H1 (cell line): ENCODE results near the gene TAF9B. TPM values are rescaled to one million over a fixed set of nuclear protein-coding genes. Genes with fewer than 3 reads are reported as not detected.

Experiments
- CTCF ChIA-PET: fragments of 300-600 bp; sonication (Branson Sonifier 250); formaldehyde crosslinking; loops from one replicate; lab custom pipeline; 2021; ENCODE audit not compliant: partially characterized antibody; lab: Charles Lee
- POLR2A ChIA-PET: fragments of 300-600 bp; sonication (Branson Sonifier 250); formaldehyde crosslinking; loops from one replicate; lab custom pipeline; 2021; ENCODE audit warnings: inconsistent platforms; ENCODE audit not compliant: partially characterized antibody; lab: Charles Lee
- DNase-seq, 2 experiments: peaks; one replicate each; pipeline versions ENCODE4 v3.0.0 to v3.0.0-alpha.2; 2010 to 2022; ENCODE audit warnings: low spot score in 2 of 2, low read depth in 1 of 2, mixed read lengths in 1 of 2
- FAIRE-seq: peaks from 2 replicates; lab custom pipeline; 2011; peaks lifted over from hg19 to GRCh38; lab: Jason Lieb, UNC
- H2AFZ ChIP-seq: 2 replicates; pipeline ENCODE4 v1.8.1; 2012; ENCODE audit warnings: low read length, inconsistent platforms
- H2AK5ac ChIP-seq: 2 replicates; pipeline ENCODE4 v1.6.1; 2013; ENCODE audit warnings: low read depth, low read length
- H2BK120ac ChIP-seq: replicated peaks from 2 replicates; pipeline ENCODE3; 2013; ENCODE audit warnings: low read depth, low read length, inconsistent platforms
- H2BK12ac ChIP-seq: 2 replicates; pipeline ENCODE4 v1.6.1; 2013; ENCODE audit warnings: low read depth, low read length
- H2BK15ac ChIP-seq: 2 replicates; pipeline ENCODE4 v1.6.1; 2013; ENCODE audit warnings: low read length
- H2BK20ac ChIP-seq: 2 replicates; pipeline ENCODE4 v1.6.1; 2013; ENCODE audit warnings: low read length
- H2BK5ac ChIP-seq: 2 replicates; pipeline ENCODE4 v1.6.1; 2013; ENCODE audit warnings: low read depth, low read length
- H3K14ac ChIP-seq: 2 replicates; pipeline ENCODE4 v1.6.1; 2013; ENCODE audit warnings: inconsistent platforms; ENCODE audit not compliant: insufficient read length
- H3K18ac ChIP-seq: 2 replicates; pipeline ENCODE4 v1.6.1; 2013; ENCODE audit warnings: low read length; ENCODE audit errors: extremely low read depth
- H3K23ac ChIP-seq: 2 replicates; pipeline ENCODE4 v1.6.1; 2013; ENCODE audit warnings: inconsistent platforms; ENCODE audit not compliant: insufficient read length
- H3K23me2 ChIP-seq: 2 replicates; pipeline ENCODE4 v1.6.1; 2013; ENCODE audit warnings: low read depth, low read length
- H3K27ac ChIP-seq: 2 replicates; pipeline ENCODE4 v1.6.1; 2011; ENCODE audit warnings: low read depth, low read length, inconsistent platforms
- H3K27me3 ChIP-seq, 4 experiments: replicated peaks in 1 of 4; 1 replicate in 1 of 4; 2 replicates in 3 of 4; pipeline versions ENCODE4 v1.6.1 to v1.8.1; 2011 to 2013; ENCODE audit warnings: low read length in 3 of 4, mild to moderate bottlenecking in 3 of 4, inconsistent platforms in 2 of 4, mixed read lengths in 2 of 4, moderate library complexity in 1 of 4; ENCODE audit not compliant: control insufficient read depth in 3 of 4, insufficient read depth in 3 of 4; ENCODE audit errors: extremely low read depth in 1 of 4
- H3K36me3 ChIP-seq, 4 experiments: 2 replicates each; pipeline versions ENCODE4 v1.6.1 to v1.8.1; 2011 to 2013; ENCODE audit warnings: mild to moderate bottlenecking in 4 of 4, low read length in 3 of 4, moderate library complexity in 2 of 4, control low read depth in 1 of 4, inconsistent platforms in 1 of 4; ENCODE audit not compliant: insufficient read depth in 4 of 4, control insufficient read depth in 2 of 4
- H3K4ac ChIP-seq: replicated peaks from 2 replicates; pipeline ENCODE3; 2013; ENCODE audit warnings: low read length, low read depth, mixed read lengths, inconsistent platforms; ENCODE audit not compliant: insufficient read length
- H3K4me1 ChIP-seq, 4 experiments: replicated peaks in 1 of 4; 1 replicate in 1 of 4; 2 replicates in 3 of 4; pipeline versions ENCODE4 v1.6.1 to v1.8.1; 2011 to 2013; ENCODE audit warnings: low read length in 3 of 4, inconsistent platforms in 2 of 4, mixed read lengths in 1 of 4; ENCODE audit not compliant: insufficient read depth in 4 of 4, control insufficient read depth in 3 of 4
- H3K4me2 ChIP-seq, 2 experiments: 2 replicates each; pipeline versions ENCODE4 v1.6.1 to v1.8.1; 2011 to 2013; ENCODE audit warnings: low read depth in 2 of 2, low read length in 2 of 2, control low read depth in 1 of 2, inconsistent platforms in 1 of 2, mild to moderate bottlenecking in 1 of 2; ENCODE audit not compliant: insufficient read depth in 1 of 2
- H3K4me3 ChIP-seq, 4 experiments: fragments of 200-600, 300-600 bp in 1 of 4; sonication (generic), shearing (Covaris generic), sonication (Bioruptor Twin) in 1 of 4; 2 replicates each; pipeline versions ENCODE4 v1.5.1 to v1.8.1; 2011 to 2016; ENCODE audit warnings: low read length in 4 of 4, low read depth in 3 of 4, control low read depth in 2 of 4, inconsistent platforms in 2 of 4, mild to moderate bottlenecking in 2 of 4, mixed read lengths in 1 of 4, moderate library complexity in 1 of 4; ENCODE audit not compliant: insufficient read depth in 2 of 4; ENCODE audit errors: extremely low read depth in 1 of 4
- H3K56ac ChIP-seq: replicated peaks from 2 replicates; pipeline ENCODE3; 2013; ENCODE audit warnings: low read depth, mild to moderate bottlenecking, mixed read lengths, low read length, inconsistent platforms; ENCODE audit not compliant: insufficient read length
- H3K79me1 ChIP-seq: 2 replicates; pipeline ENCODE4 v1.6.1; 2013; ENCODE audit warnings: low read depth, low read length, control low read depth
- H3K79me2 ChIP-seq, 2 experiments: 2 replicates each; pipeline versions ENCODE4 v1.6.1 to v1.8.1; 2012 to 2013; ENCODE audit warnings: low read length in 2 of 2, mild to moderate bottlenecking in 2 of 2, inconsistent platforms in 1 of 2; ENCODE audit not compliant: insufficient read depth in 2 of 2, control insufficient read depth in 1 of 2
- H3K9ac ChIP-seq, 4 experiments: replicated peaks in 1 of 4; 1 replicate in 1 of 4; 2 replicates in 3 of 4; pipeline versions ENCODE4 v1.6.1 to v1.8.1; 2011 to 2013; ENCODE audit warnings: low read depth in 3 of 4, low read length in 3 of 4, control low read depth in 2 of 4, mild to moderate bottlenecking in 2 of 4, moderate library complexity in 2 of 4, inconsistent platforms in 1 of 4; ENCODE audit errors: extremely low read depth in 1 of 4
- H3K9me3 ChIP-seq, 2 experiments: 2 replicates each; pipeline versions ENCODE4 v1.6.1 to v1.8.1; 2012 to 2013; ENCODE audit warnings: mild to moderate bottlenecking in 2 of 2, moderate library complexity in 2 of 2, control low read depth in 1 of 2, inconsistent platforms in 1 of 2, low read depth in 1 of 2, low read length in 1 of 2, mixed read lengths in 1 of 2; ENCODE audit not compliant: insufficient read depth in 2 of 2
- H4K20me1 ChIP-seq, 2 experiments: replicated peaks in 1 of 2; 2 replicates each; pipeline versions ENCODE3 to v1.8.1; 2011 to 2013; ENCODE audit warnings: inconsistent platforms in 2 of 2, low read length in 2 of 2, mild to moderate bottlenecking in 1 of 2; ENCODE audit not compliant: insufficient read depth in 2 of 2, control insufficient read depth in 1 of 2
- H4K5ac ChIP-seq: 2 replicates; pipeline ENCODE4 v1.6.1; 2013; ENCODE audit warnings: low read length, low read depth, mixed read lengths, inconsistent platforms; ENCODE audit not compliant: insufficient read length
- H4K8ac ChIP-seq: 2 replicates; pipeline ENCODE4 v1.8.0; 2013; ENCODE audit warnings: mild to moderate bottlenecking, moderate library complexity, low read length, inconsistent platforms; ENCODE audit not compliant: insufficient read depth; ENCODE audit errors: extremely low read depth
- H4K91ac ChIP-seq: replicated peaks from 2 replicates; pipeline ENCODE3; 2013; ENCODE audit warnings: low read length, mixed read lengths, inconsistent platforms; ENCODE audit not compliant: insufficient read length
- BACH1 ChIP-seq: IDR thresholded peaks from 2 replicates; pipeline ENCODE4 v1.6.1; 2012; ENCODE audit warnings: low read length, improper control_type of control experiment
- BCL11A ChIP-seq, 2 experiments: IDR thresholded peaks; one replicate each; pipeline ENCODE4 v1.6.1; 2011; ENCODE audit warnings: low read depth in 2 of 2, low read length in 2 of 2, mild to moderate bottlenecking in 2 of 2
- CEBPB ChIP-seq: IDR thresholded peaks from 2 replicates; pipeline ENCODE4 v1.6.1; 2012; ENCODE audit warnings: low read depth, low read length
- CHD2 ChIP-seq: IDR thresholded peaks from 2 replicates; pipeline ENCODE4 v1.6.1; 2012; ENCODE audit warnings: low read length, improper control_type of control experiment
- FOSL1 ChIP-seq: IDR thresholded peaks from 2 replicates; pipeline ENCODE4 v1.6.1; 2011; ENCODE audit warnings: mild to moderate bottlenecking, low read depth, low read length, moderate library complexity; ENCODE audit not compliant: insufficient read depth
- JUN ChIP-seq: IDR thresholded peaks from 2 replicates; pipeline ENCODE4 v1.6.1; 2011; ENCODE audit warnings: low read depth, mild to moderate bottlenecking, improper control_type of control experiment, low read length
- KDM4A ChIP-seq: IDR thresholded peaks from one replicate; pipeline ENCODE4 v1.7.1; 2012; ENCODE audit warnings: low read depth, mild to moderate bottlenecking, moderate library complexity, low read length, inconsistent platforms; ENCODE audit not compliant: severe bottlenecking
- KDM5A ChIP-seq: fragments of 200-600 bp; IDR thresholded peaks from 2 replicates; pipeline ENCODE4 v1.7.1; 2012; ENCODE audit warnings: mild to moderate bottlenecking, low read length, inconsistent platforms, mixed read lengths
- RBBP5 ChIP-seq: IDR thresholded peaks from 2 replicates; pipeline ENCODE4 v1.7.1; 2012; ENCODE audit warnings: low read depth, mild to moderate bottlenecking, inconsistent platforms, low read length, moderate library complexity, borderline replicate concordance
- RNF2 ChIP-seq: fragments of 200-900, 300-1000 bp; sonication (generic); IDR thresholded peaks from 2 replicates; pipeline ENCODE4 v1.7.1; 2016; ENCODE audit warnings: borderline replicate concordance, low read depth, mild to moderate bottlenecking, antibody characterized with exemption, low read length; ENCODE audit not compliant: poor library complexity, severe bottlenecking; ENCODE audit errors: missing control alignments
- SIRT6 ChIP-seq: IDR thresholded peaks from one replicate; pipeline ENCODE4 v1.7.1; 2012; ENCODE audit warnings: low read length, inconsistent platforms
- TCF12 ChIP-seq: IDR thresholded peaks from 2 replicates; pipeline ENCODE4 v1.6.1; 2011; ENCODE audit warnings: low read depth, mild to moderate bottlenecking, low read length
- TEAD4 ChIP-seq: IDR thresholded peaks from 2 replicates; pipeline ENCODE4 v1.6.1; 2012; ENCODE audit warnings: low read depth, low read length, inconsistent platforms, mixed read lengths
- WGBS, 2 experiments: shearing (Covaris generic) in 1 of 2; methylation state at CpG; one replicate each; pipeline versions ENCODE4 v1.1.6 to v1.1.7; 2013 to 2015; ENCODE audit warnings: low lambda C conversion rate in 2 of 2, mixed read lengths in 2 of 2, inconsistent platforms in 1 of 2, low coverage in 1 of 2, missing lambda C conversion rate in 1 of 2; ENCODE audit not compliant: insufficient replicate concordance in 2 of 2, insufficient coverage in 1 of 2, insufficient read length in 1 of 2; ENCODE audit errors: extremely low coverage in 1 of 2, missing lambda C conversion rate in 1 of 2; 5-methylcytosine and 5-hydroxymethylcytosine counted together
- polyA plus RNA-seq, 7 experiments: library from polyadenylated mRNA; depleted of rRNA in 3 of 7; stranded (reverse) in 5 of 7; unstranded in 2 of 7; fragments of >200 nt in 5 of 7; fragments of 200-250 nt in 2 of 7; gene quantifications; 1 replicate in 5 of 7; 2 replicates in 1 of 7; 4 replicates in 1 of 7; pipeline versions ENCODE4 v1.2.1 to v1.2.3, GENCODE V29; 2011 to 2013; ENCODE audit warnings: missing spikeins in 2 of 7, mixed read lengths in 2 of 7
- total RNA-seq: library from RNA; stranded (reverse); fragmentation: NEBNext Ultra II Directional; extraction: Animal tissue kit (Norgen Biotek cat#: 25700); gene quantifications from 2 replicates; pipeline ENCODE4 v1.2.1, GENCODE V29; 2021
- TF ChIP-seq, protein P1 (sequence below): IDR thresholded peaks from 2 replicates; pipeline ENCODE4 v1.6.1; 2011; ENCODE audit warnings: low read depth, mild to moderate bottlenecking, low read length; ENCODE audit not compliant: insufficient read depth

TAF9B gene
- total and polyA plus RNA-seq, 2 of the 8 experiments (the other 6 are each of a cell fraction or from before 2014, with no cell fraction given): 23.8 to 42.8 TPM

GRCh38 chrX:78182881-78183280 lies 43.4 kb upstream of the TAF9B start:
- Histone ChIP-seq H2BK15ac (no peak overlapping the region), H2BK12ac (no peak overlapping the region), H2BK20ac (no peak overlapping the region), H3K4me1 (no peaks in the 10 kb centered on the region)
- no peak for TF ChIP-seq KDM4A
- TF ChIP-seq BACH1: no peak
- TF ChIP-seq KDM5A: no peak
- TF ChIP-seq, protein P1, sequence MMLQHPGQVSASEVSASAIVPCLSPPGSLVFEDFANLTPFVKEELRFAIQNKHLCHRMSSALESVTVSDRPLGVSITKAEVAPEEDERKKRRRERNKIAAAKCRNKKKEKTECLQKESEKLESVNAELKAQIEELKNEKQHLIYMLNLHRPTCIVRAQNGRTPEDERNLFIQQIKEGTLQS: no peak
- no peak for TF ChIP-seq TCF12
- no peak for TF ChIP-seq RBBP5
- TF ChIP-seq CEBPB: no peak
- no peak for TF ChIP-seq SIRT6
- no peak for TF ChIP-seq TEAD4
- no peak for TF ChIP-seq RNF2
- TF ChIP-seq FOSL1: no peak
- no peak for TF ChIP-seq CHD2
- no peak for TF ChIP-seq JUN
- TF ChIP-seq BCL11A (IDR thresholded peaks at IDR 0.05; ENCODE audit: low read depth in 2 of 2, low read length in 2 of 2): no peak
- TF ChIP-seq, all 59 proteins: peak for 0
- Histone ChIP-seq H4K8ac (no peak overlapping the region), H3K4me2 (no peak overlapping the region), H3K79me1 (no peaks in the 10 kb centered on the region), H3K4me3 (no peak overlapping the region), H3K27ac (no peak overlapping the region), H3K27me3 (no peaks in the 10 kb centered on the region), H2AFZ (no peak overlapping the region), H3K9me3 (no peaks in the 10 kb centered on the region), H3K56ac (no peak overlapping the region), H3K9ac (no peak overlapping the region), H3K36me3 (no peaks in the 10 kb centered on the region), H3K18ac (no peak overlapping the region), H3K23me2 (no peaks in the 10 kb centered on the region), H4K5ac (no peak overlapping the region), H3K23ac (no peak overlapping the region), H2BK120ac (no peak overlapping the region), H4K91ac (no peak overlapping the region), H3K4ac (no peak overlapping the region), H3K14ac (no peak overlapping the region), H2AK5ac (no peak overlapping the region), H3K79me2 (no peaks in the 10 kb centered on the region), H2BK5ac (no peak overlapping the region), H4K20me1 (no peaks in the 10 kb centered on the region)
- CTCF ChIA-PET: no interaction called here
- DNase-seq (no peak), FAIRE-seq (no peak)
- POLR2A ChIA-PET: no interaction called here
- 80% methylated on average over 3 of the region's 7 CpGs; no CpG with 5 or more reads in 1 of the 2 experiments for WGBS, 2 experiments
